Mesendoderm (in vitro differentiated cells): Measurements from ENCODE around the gene CD82.
A peak's percentile ranks its signal among the peaks of the same experiment; 100 is the strongest.

Source experiments
- DNase-seq: peaks from one replicate; pipeline ENCODE4 v3.0.0; 2013
- H2AK5ac ChIP-seq: 2 replicates; pipeline ENCODE4 v1.6.1; 2013; ENCODE audit warnings: low read length, inconsistent platforms
- H2BK120ac ChIP-seq: 2 replicates; pipeline ENCODE4 v1.6.1; 2013; ENCODE audit warnings: low read depth, mild to moderate bottlenecking, low read length, moderate library complexity, mixed read lengths
- H2BK15ac ChIP-seq: replicated peaks from 2 replicates; pipeline ENCODE4 v1.6.1; 2013; ENCODE audit warnings: low read depth, mild to moderate bottlenecking, moderate library complexity
- H2BK5ac ChIP-seq: 2 replicates; pipeline ENCODE4 v1.6.1; 2013; ENCODE audit warnings: low read length, inconsistent platforms
- H3K18ac ChIP-seq: 2 replicates; pipeline ENCODE4 v1.6.1; 2013; ENCODE audit warnings: mild to moderate bottlenecking, low read length, mixed read lengths
- H3K23ac ChIP-seq: one replicate; pipeline ENCODE4 v1.6.1; 2013; ENCODE audit warnings: low read length
- H3K27ac ChIP-seq: 2 replicates; pipeline ENCODE4 v1.5.1; 2013; ENCODE audit warnings: low read depth, mild to moderate bottlenecking, inconsistent platforms, low read length, moderate library complexity
- H3K27me3 ChIP-seq: 2 replicates; pipeline ENCODE4 v1.6.1; 2013; ENCODE audit warnings: low read length, control low read depth, mild to moderate bottlenecking, inconsistent platforms; ENCODE audit not compliant: insufficient read depth, poor library complexity
- H3K36me3 ChIP-seq: 2 replicates; pipeline ENCODE4 v1.6.1; 2013; ENCODE audit warnings: low read length, inconsistent platforms; ENCODE audit not compliant: control insufficient read depth, insufficient read depth
- H3K4ac ChIP-seq: one replicate; pipeline ENCODE4 v1.6.1; 2013; ENCODE audit warnings: low read depth, mild to moderate bottlenecking, low read length, moderate library complexity
- H3K4me1 ChIP-seq: 2 replicates; pipeline ENCODE4 v1.6.1; 2013; ENCODE audit warnings: low read depth, low read length, inconsistent platforms; ENCODE audit not compliant: control insufficient read depth
- H3K4me2 ChIP-seq: 2 replicates; pipeline ENCODE4 v1.6.1; 2013; ENCODE audit warnings: low read length
- H3K4me3 ChIP-seq: 2 replicates; pipeline ENCODE4 v1.5.1; 2013; ENCODE audit warnings: mild to moderate bottlenecking, low read length
- H3K56ac ChIP-seq: one replicate; pipeline ENCODE4 v1.6.1; 2013; ENCODE audit warnings: low read length
- H3K79me1 ChIP-seq: 2 replicates; pipeline ENCODE4 v1.6.1; 2013; ENCODE audit warnings: low read length, inconsistent platforms
- H3K79me2 ChIP-seq: 2 replicates; pipeline ENCODE4 v1.6.1; 2013; ENCODE audit warnings: mild to moderate bottlenecking, low read length; ENCODE audit not compliant: control insufficient read depth, insufficient read depth
- H3K9ac ChIP-seq: 2 replicates; pipeline ENCODE4 v1.6.1; 2013; ENCODE audit warnings: low read length, inconsistent platforms
- H4K5ac ChIP-seq: one replicate; pipeline ENCODE4 v1.6.1; 2013; ENCODE audit warnings: low read length
- H4K8ac ChIP-seq: one replicate; pipeline ENCODE4 v1.6.1; 2013; ENCODE audit warnings: low read depth, mild to moderate bottlenecking, control low read depth, low read length, moderate library complexity
- WGBS: extraction: QIAGEN DNeasy Blood & Tissue Kit; methylation state at CpG from one replicate; pipeline ENCODE4 v1.1.7; 2013; ENCODE audit warnings: low lambda C conversion rate, missing lambda C conversion rate; ENCODE audit not compliant: insufficient coverage; ENCODE audit errors: extremely low coverage; 5-methylcytosine and 5-hydroxymethylcytosine counted together

Gene CD82

GRCh38 chr11:44608991-44609782 is 43.7 kb downstream of the CD82 start:
- no peaks in the 10 kb centered on the region for H3K79me2 ChIP-seq
- WGBS, result no CpG with 5 or more reads among the region's 11 CpGs
- H2BK5ac ChIP-seq, result no peak overlapping the region
- no peak overlapping the region for H3K27ac ChIP-seq
- DNase-seq, result no peak
- H4K8ac ChIP-seq, result no peak overlapping the region
- no peak overlapping the region for H4K5ac ChIP-seq
- no peak overlapping the region for H3K56ac ChIP-seq
- H3K4ac ChIP-seq, result no peak overlapping the region
- no peak overlapping the region for H3K18ac ChIP-seq
- H2BK15ac ChIP-seq, result no peak overlapping the region
- H3K4me3 ChIP-seq, result no peak overlapping the region
- H2BK120ac ChIP-seq, result no peak overlapping the region
- no peak overlapping the region for H3K4me2 ChIP-seq
- H3K79me1 ChIP-seq, result no peaks in the 10 kb centered on the region
- no peaks in the 10 kb centered on the region for H3K4me1 ChIP-seq
- H3K27me3 ChIP-seq, result no peaks in the 10 kb centered on the region
- no peak overlapping the region for H2AK5ac ChIP-seq
- no peaks in the 10 kb centered on the region for H3K36me3 ChIP-seq
- no peak overlapping the region for H3K23ac ChIP-seq
- no peak overlapping the region for H3K9ac ChIP-seq

- H3K56ac ChIP-seq, result no peak overlapping the region
- no peaks in the 10 kb centered on the region for H3K4me1 ChIP-seq
- H4K5ac ChIP-seq, result no peak overlapping the region
- no peak overlapping the region for H3K9ac ChIP-seq
- H2BK5ac ChIP-seq, result no peak overlapping the region
- H3K18ac ChIP-seq, result no peak overlapping the region
- H3K4me2 ChIP-seq, result no peak overlapping the region
- no peak overlapping the region for H3K4me3 ChIP-seq
- no peak overlapping the region for H3K23ac ChIP-seq
- no peak for DNase-seq
- H2BK120ac ChIP-seq, result no peak overlapping the region
- no peaks in the 10 kb centered on the region for H3K27me3 ChIP-seq
- no peak overlapping the region for H4K8ac ChIP-seq
- no peak overlapping the region for H3K27ac ChIP-seq
- no peaks in the 10 kb centered on the region for H3K79me2 ChIP-seq
- no peak overlapping the region for H3K4ac ChIP-seq
- H3K79me1 ChIP-seq, result no peaks in the 10 kb centered on the region
- no peak overlapping the region for H2BK15ac ChIP-seq
- WGBS, result no CpG with 5 or more reads among the region's 3 CpGs
- H3K36me3 ChIP-seq, result no peaks in the 10 kb centered on the region
- H2AK5ac ChIP-seq, result no peak overlapping the region
Measured at GRCh38 chr11:44609783-44610155, 44.3 kb downstream of the CD82 start.

- Histone ChIP-seq H3K4me3 (no peak overlapping the region), H4K5ac (no peak overlapping the region), H3K79me1 (no peaks in the 10 kb centered on the region), H3K4ac (no peak overlapping the region), H2BK120ac (no peak overlapping the region), H4K8ac (no peak overlapping the region), H3K9ac (no peak overlapping the region), H2BK15ac (no peak overlapping the region), H3K36me3 (no peaks in the 10 kb centered on the region), H2BK5ac (no peak overlapping the region), H3K18ac (no peak overlapping the region), H2AK5ac (no peak overlapping the region), H3K4me1 (no peaks in the 10 kb centered on the region), H3K4me2 (no peak overlapping the region), H3K27me3 (no peaks in the 10 kb centered on the region), H3K56ac (no peak overlapping the region), H3K27ac (no peak overlapping the region), H3K79me2 (no peaks in the 10 kb centered on the region), H3K23ac (no peak overlapping the region)
- no peak for DNase-seq
- WGBS, result no CpG with 5 or more reads among the region's 9 CpGs
Measured at GRCh38 chr11:44610186-44610955, 44.9 kb downstream of the CD82 start.

GRCh38 chr11:44611088-44611487 is 45.6 kb downstream of the CD82 start:
- DNase-seq, result peak; percentile 26
- Histone ChIP-seq H3K23ac (no peak overlapping the region), H3K36me3 (no peaks in the 10 kb centered on the region), H3K18ac (no peak overlapping the region), H3K79me2 (no peaks in the 10 kb centered on the region), H3K27me3 (no peaks in the 10 kb centered on the region), H2BK5ac (no peak overlapping the region), H3K56ac (no peak overlapping the region), H3K4me2 (no peak overlapping the region), H3K79me1 (no peaks in the 10 kb centered on the region), H3K27ac (no peak overlapping the region), H3K4ac (no peak overlapping the region), H3K4me3 (no peak overlapping the region), H2AK5ac (no peak overlapping the region), H4K5ac (no peak overlapping the region), H3K9ac (no peak overlapping the region), H3K4me1 (no peaks in the 10 kb centered on the region), H4K8ac (no peak overlapping the region), H2BK120ac (no peak overlapping the region), H2BK15ac (no peak overlapping the region)
- WGBS, result no CpG with 5 or more reads among the region's 6 CpGs

- no peak overlapping the region for H3K23ac ChIP-seq
- no peak overlapping the region for H4K8ac ChIP-seq
- no peak overlapping the region for H3K18ac ChIP-seq
- no peak overlapping the region for H3K9ac ChIP-seq
- no peak overlapping the region for H2AK5ac ChIP-seq
- no peak overlapping the region for H4K5ac ChIP-seq
- no peak overlapping the region for H3K4me3 ChIP-seq
- H2BK15ac ChIP-seq, result no peak overlapping the region
- no peaks in the 10 kb centered on the region for H3K36me3 ChIP-seq
- H3K56ac ChIP-seq, result no peak overlapping the region
- H2BK5ac ChIP-seq, result no peak overlapping the region
- H2BK120ac ChIP-seq, result no peak overlapping the region
- H3K27me3 ChIP-seq, result no peaks in the 10 kb centered on the region
- peak; percentile 33 for DNase-seq
- no peaks in the 10 kb centered on the region for H3K4me1 ChIP-seq
- no peaks in the 10 kb centered on the region for H3K79me1 ChIP-seq
- no peak overlapping the region for H3K27ac ChIP-seq
- no peak overlapping the region for H3K4ac ChIP-seq
- no peaks in the 10 kb centered on the region for H3K79me2 ChIP-seq
- WGBS, result no CpG with 5 or more reads among the region's 7 CpGs
- H3K4me2 ChIP-seq, result no peak overlapping the region
Measured at GRCh38 chr11:44611687-44612434, 46.4 kb downstream of the CD82 start.
